A549 (cell line): ENCODE data around the gene NUPR2. TPM values are rescaled to one million over a fixed set of nuclear protein-coding genes. Genes with fewer than 3 reads are reported as not detected.
"Not testable (repeated sequence)": the region's sequence is repeated elsewhere in the genome, so short reads cannot be mapped to it uniquely, and the experiment has no call there.

Experiments
- ATAC-seq, 2 experiments: fragments of 200-7000 bp in 1 of 2; fragments of >200 bp in 1 of 2; cut with Nextera tagmentation in 1 of 2; cut with Tn5 transposase in 1 of 2; 3 replicates each; pipeline versions ENCODE4 v1.8.0 to v1.9.1; 2018 to 2020; ENCODE audit warnings: mild to moderate bottlenecking in 1 of 2, moderate library complexity in 1 of 2
- CTCF ChIA-PET: fragments of 300-600 bp; sonication (Branson Sonifier 250); formaldehyde crosslinking; extraction: SDS; loops from one replicate; lab custom pipeline; 2021; ENCODE audit warnings: antibody characterized with exemption, inconsistent platforms; lab: Yijun Ruan, JAX
- POLR2A ChIA-PET: fragments of 350-600 bp; formaldehyde crosslinking; extraction: SDS; loops from one replicate; lab custom pipeline; 2021; ENCODE audit warnings: antibody characterized with exemption, inconsistent platforms; lab: Yijun Ruan, JAX
- DNase-seq, 2 experiments: peaks; one replicate each; pipeline versions ENCODE4 v3.0.0 to v3.0.0-alpha.2; 2011 to 2016; ENCODE audit warnings: low read depth in 1 of 2, low spot score in 1 of 2
- FAIRE-seq: peaks from 2 replicates; lab custom pipeline; 2011; peaks lifted over from hg19 to GRCh38; lab: Jason Lieb, UNC
- H3K27ac ChIP-seq, 2 experiments: fragments of >200 bp; sonication (Bioruptor Twin); formaldehyde crosslinking; 3 replicates each; pipeline ENCODE4 v1.5.1; 2016 to 2017
- H3K4me1 ChIP-seq: fragments of >200 bp; sonication (Bioruptor Twin); formaldehyde crosslinking; 3 replicates; pipeline ENCODE4 v1.6.1; 2016
- H3K4me2 ChIP-seq: fragments of >200 bp; sonication (Bioruptor Twin); formaldehyde crosslinking; 3 replicates; pipeline ENCODE4 v1.6.1; 2016
- H3K4me3 ChIP-seq: fragments of >200 bp; sonication (Bioruptor Twin); formaldehyde crosslinking; 3 replicates; pipeline ENCODE4 v1.5.1; 2016
- H3K9me3 ChIP-seq: fragments of >200 bp; sonication (Bioruptor Twin); formaldehyde crosslinking; 3 replicates; pipeline ENCODE4 v1.6.1; 2016
- BHLHE40 ChIP-seq: IDR thresholded peaks from 2 replicates; pipeline ENCODE4 v1.6.1; 2012; ENCODE audit warnings: low read depth, low read length, inconsistent platforms
- CBX2 ChIP-seq: fragments of 200-600 bp; sonication (generic); IDR thresholded peaks from 2 replicates; pipeline ENCODE4 v1.6.1; 2016; ENCODE audit warnings: low read depth, mild to moderate bottlenecking, borderline replicate concordance
- CEBPB ChIP-seq, 2 experiments: fragments of >200 bp in 1 of 2; sonication (Bioruptor Twin) in 1 of 2; formaldehyde crosslinking in 1 of 2; IDR thresholded peaks; 2 replicates each; pipeline ENCODE4 v1.6.1; 2012 to 2016
- CHD4 ChIP-seq: fragments of 200-600 bp; sonication (generic); IDR thresholded peaks from 2 replicates; pipeline ENCODE4 v1.6.1; 2016; ENCODE audit warnings: antibody characterized with exemption, mild to moderate bottlenecking, borderline replicate concordance
- E2F6 ChIP-seq: IDR thresholded peaks from 2 replicates; pipeline ENCODE4 v1.6.1; 2012; ENCODE audit warnings: low read depth, borderline replicate concordance
- ELK1 ChIP-seq: fragments of 150-350 bp; IDR thresholded peaks from 2 replicates; pipeline ENCODE4 v1.6.1; 2014; ENCODE audit warnings: low read depth, mild to moderate bottlenecking, low read length
- ESRRA ChIP-seq: fragments of 150-350 bp; IDR thresholded peaks from 2 replicates; pipeline ENCODE4 v1.6.1; 2014; ENCODE audit warnings: mild to moderate bottlenecking, low read length, borderline replicate concordance
- FOSB ChIP-seq: fragments of 250-450 bp; sonication (Bioruptor Pico); IDR thresholded peaks from 2 replicates; pipeline ENCODE4 v1.5.0; 2020; ENCODE audit warnings: mild to moderate bottlenecking, moderate library complexity
- HEYL ChIP-seq: fragments of 250-450 bp; sonication (Bioruptor Pico); IDR thresholded peaks from 2 replicates; pipeline ENCODE4 v1.8.0; 2021; ENCODE audit warnings: mild to moderate bottlenecking, moderate library complexity
- HOXA7 ChIP-seq: fragments of 250-450 bp; sonication (Bioruptor Pico); IDR thresholded peaks from 2 replicates; pipeline ENCODE4 v1.5.0; 2020; ENCODE audit warnings: mild to moderate bottlenecking, moderate library complexity
- NR3C1 ChIP-seq: fragments of >200 bp; sonication (Bioruptor Twin); formaldehyde crosslinking; IDR thresholded peaks from 3 replicates; pipeline ENCODE4 v1.6.1; 2017
- PBX3 ChIP-seq: IDR thresholded peaks from 2 replicates; pipeline ENCODE4 v1.6.1; 2012
- POLR2A ChIP-seq: IDR thresholded peaks from 2 replicates; pipeline ENCODE4 v1.6.1; 2012; ENCODE audit warnings: mild to moderate bottlenecking, low read length
- POLR2AphosphoS2 ChIP-seq: conservative IDR thresholded peaks from 2 replicates; pipeline ENCODE4 v1.6.1; 2012; ENCODE audit warnings: low read length, improper control_type of control experiment, inconsistent platforms
- RCOR1 ChIP-seq: fragments of 150-350 bp; IDR thresholded peaks from 2 replicates; pipeline ENCODE4 v1.6.1; 2014; ENCODE audit warnings: antibody characterized with exemption, low read length, low read depth
- REST ChIP-seq: fragments of 200-600 bp; sonication (generic); IDR thresholded peaks from 2 replicates; pipeline ENCODE4 v1.6.1; 2016; ENCODE audit warnings: antibody characterized with exemption, mild to moderate bottlenecking, moderate library complexity
- SREBF2 ChIP-seq: fragments of 450-650 bp; IDR thresholded peaks from 2 replicates; pipeline ENCODE4 v1.6.1; 2014; ENCODE audit warnings: mild to moderate bottlenecking, moderate library complexity
- TFCP2L1 ChIP-seq: fragments of 250-450 bp; sonication (Bioruptor Pico); IDR thresholded peaks from 2 replicates; pipeline ENCODE4 v1.5.0; 2021; ENCODE audit warnings: mild to moderate bottlenecking
- USF2 ChIP-seq: fragments of 450-650 bp; IDR thresholded peaks from 2 replicates; pipeline ENCODE4 v1.6.1; 2014; ENCODE audit warnings: antibody characterized with exemption
- ZNF302 ChIP-seq: fragments of 250-450 bp; sonication (Bioruptor Pico); IDR thresholded peaks from 2 replicates; pipeline ENCODE4 v1.9.0; 2021; ENCODE audit warnings: inconsistent platforms, mild to moderate bottlenecking, moderate library complexity
- ZSCAN20 ChIP-seq: fragments of 250-450 bp; sonication (Bioruptor Pico); IDR thresholded peaks from 2 replicates; pipeline ENCODE4 v1.8.0; 2022; ENCODE audit warnings: mild to moderate bottlenecking, moderate library complexity
- WGBS: methylation state at CpG from one replicate; pipeline ENCODE4 v1.1.6; 2017; ENCODE audit errors: missing lambda C conversion rate; 5-methylcytosine and 5-hydroxymethylcytosine counted together
- polyA plus RNA-seq, 4 experiments: library from polyadenylated mRNA; depleted of rRNA in 3 of 4; stranded (reverse); fragments of >200 nt; fragmentation: RNase III in 1 of 4; extraction: RNeasy Plus Mini Kit Qiagen cat#74134 plus additional on column Dnase treatment in 1 of 4; gene quantifications; 2 replicates in 3 of 4; 3 replicates in 1 of 4; pipeline ENCODE4 v1.2.3, GENCODE V29; 2011 to 2017

NUPR2 gene
- polyA plus RNA-seq, 2 of the 4 experiments (the other 2 are of a cell fraction), result not detected

GRCh38 chr7:56106108-56107073 lies 9.8 kb downstream of the NUPR2 start, which contains the start of gene CHCHD2 (continued):
- TF ChIP-seq USF2, result peak; percentile 78
- TF ChIP-seq POLR2A, result peak; percentile 62
- TF ChIP-seq ELK1, result no peak

- peak overlapping the region; percentile 82 for H3K4me3 ChIP-seq
- CTCF ChIA-PET, result no interaction called here
- peaks cover 5% of the 10 kb centered on the region; the same call in 2 of the 3 replicates for H3K4me1 ChIP-seq
- peaks cover 8% of the 10 kb centered on the region; the same call in 2 of the 3 replicates for H3K9me3 ChIP-seq
- WGBS, result 10% methylated on average over 6 of the region's 6 CpGs
- peak overlapping the region; percentile 82 for H3K4me2 ChIP-seq
- peak overlapping the region; percentile 82 to 94 for H3K27ac ChIP-seq
- peak; percentile 40 to 54; a peak in 3 of 6 replicates for ATAC-seq
- TF ChIP-seq TFCP2L1 (CRISPR knock-in tag), result no peak
- no peak for TF ChIP-seq CEBPB (IDR thresholded peaks at IDR 0.05)
- no peak for TF ChIP-seq POLR2AphosphoS2
- no peak for TF ChIP-seq NR3C1
- no peak for TF ChIP-seq HEYL
- no peak for TF ChIP-seq SREBF2
- no peak for TF ChIP-seq E2F6
- TF ChIP-seq, all 56 proteins: peak for 0
- DNase-seq (peak in 1 of 2 experiments; percentile 56), FAIRE-seq (no peak)
- POLR2A ChIA-PET, result interaction anchor here (1.4 to 1.5 kb wide), 2 partner anchors 13 to 41 kb away, joined by 4 to 7 read pairs; partner anchors contain the start of gene PHKG1
Measured at GRCh38 chr7:56105508-56105907, 10.7 kb downstream of the NUPR2 start.

- 93% methylated on average over 9 of the region's 9 CpGs for WGBS
- not testable (repeated sequence) for H3K4me3 ChIP-seq, H3K4me1 ChIP-seq, H3K9me3 ChIP-seq, DNase-seq, FAIRE-seq, ATAC-seq, H3K4me2 ChIP-seq, H3K27ac ChIP-seq
- CTCF ChIA-PET, result interaction anchor here (0.6 to 1.5 kb wide), 3 partner anchors 11 to 511 kb away, joined by 3 to 5 read pairs (median 5); no protein-coding TSS in a partner anchor
- POLR2A ChIA-PET, result interaction anchor here (0.9 kb wide), 1 partner anchor 11 kb away, joined by 3 read pairs; the partner anchor contains the start of gene PHKG1
Measured at GRCh38 chr7:56104138-56104537, 12.1 kb downstream of the NUPR2 start.

- POLR2A ChIA-PET, result no interaction called here
- FAIRE-seq (no peak), ATAC-seq (peak; percentile 23 to 69; a peak in 3 of 6 replicates), DNase-seq (no peak)
- no peak overlapping the region for H3K27ac ChIP-seq
- no peak overlapping the region for H3K4me3 ChIP-seq
- H3K4me1 ChIP-seq, result peaks cover 7% of the 10 kb centered on the region; the same call in 1 of the 3 replicates
- WGBS, result 90% methylated on average over 3 of the region's 3 CpGs
- no peak overlapping the region for H3K4me2 ChIP-seq
- CTCF ChIA-PET, result interaction anchor here (0.6 to 1.0 kb wide), 2 partner anchors 37 to 98 kb away, joined by 3 read pairs; no protein-coding TSS in a partner anchor
- H3K9me3 ChIP-seq, result no peaks in the 10 kb centered on the region
- TF ChIP-seq REST (no peak), NR3C1 (no peak), ZNF302 (CRISPR knock-in tag) (no peak), FOSB (CRISPR knock-in tag) (no peak), BHLHE40 (no peak), TFCP2L1 (CRISPR knock-in tag) (no peak), CBX2 (no peak), PBX3 (no peak), CHD4 (no peak), RCOR1 (no peak), ZSCAN20 (CRISPR knock-in tag) (no peak), ESRRA (no peak), HOXA7 (CRISPR knock-in tag) (no peak)
Measured at GRCh38 chr7:56099653-56100052, 16.6 kb downstream of the NUPR2 start.
